Prostate gland (tissue), 2 donors: ENCODE data around the gene FEN1. TPM values are rescaled to one million over a fixed set of nuclear protein-coding genes. Genes with fewer than 3 reads are reported as not detected.

Experiments used
- DNase-seq: peaks from one replicate; pipeline ENCODE4 v3.0.0-alpha.2; 2019; ENCODE audit warnings: low spot score
- H3K27ac ChIP-seq, 2 donors: fragments of 200-600 bp; sonication (generic); 2 replicates each; pipeline ENCODE4 v1.5.1; 2017 to 2019
- H3K27me3 ChIP-seq: fragments of 200-600 bp; sonication (generic); replicated peaks from 2 replicates; pipeline ENCODE4 v1.5.1; 2019; ENCODE audit not compliant: insufficient read depth
- H3K36me3 ChIP-seq, 2 donors: fragments of 200-600 bp; sonication (generic); 1 replicate in 1 of 2; 2 replicates in 1 of 2; pipeline versions ENCODE4 v1.5.1 to v1.8.1; 2017 to 2019
- H3K4me1 ChIP-seq: fragments of 200-600 bp; sonication (generic); replicated peaks from 2 replicates; pipeline ENCODE4 v1.5.1; 2019
- H3K4me3 ChIP-seq, 2 donors: fragments of 200-600 bp; sonication (generic); 2 replicates each; pipeline ENCODE4 v1.5.1; 2017 to 2019
- H3K9me3 ChIP-seq: fragments of 200-600 bp; sonication (generic); 2 replicates; pipeline ENCODE4 v1.5.1; 2017
- CTCF ChIP-seq, 4 experiments: fragments of 200-600 bp in 2 of 4; fragments of 450-650 bp in 2 of 4; sonication (generic) in 2 of 4; IDR thresholded peaks; 1 replicate in 3 of 4; 2 replicates in 1 of 4; pipeline ENCODE4 v1.5.1; 2016 to 2019; ENCODE audit warnings: antibody characterized with exemption in 4 of 4, mild to moderate bottlenecking in 2 of 4, moderate library complexity in 2 of 4
- POLR2A ChIP-seq: fragments of 450-650 bp; IDR thresholded peaks from one replicate; pipeline ENCODE4 v1.6.1; 2016; ENCODE audit warnings: antibody characterized with exemption, mild to moderate bottlenecking
- POLR2AphosphoS5 ChIP-seq: sonication (generic); formaldehyde crosslinking; IDR thresholded peaks from one replicate; pipeline ENCODE4 v1.6.1; 2017; ENCODE audit warnings: antibody characterized with exemption
- WGBS: methylation state at CpG from one replicate; pipeline ENCODE4 v1.1.5; 2018; 5-methylcytosine and 5-hydroxymethylcytosine counted together
- intact Hi-C: fragments of 100-400 bp; cut with DNase I; formaldehyde crosslinking; loops from one replicate; pipeline ENCODE4 v1.14.2; 2022
- total RNA-seq, 2 donors: library from RNA; depleted of rRNA; stranded (reverse); fragments of >200 nt; gene quantifications; one replicate each; pipeline ENCODE4 v1.1.0, GENCODE V29; 2016

The FEN1 gene
- total RNA-seq, 2 donors from 2014 or later = 12.8 to 18.4 TPM

- Histone ChIP-seq H3K4me1 (no peaks in the 10 kb centered on the region), H3K27ac (no peak overlapping the region), H3K27me3 (no peaks in the 10 kb centered on the region), H3K36me3 (no peaks in the 10 kb centered on the region), H3K4me3 (no peak overlapping the region), H3K9me3 (no peaks in the 10 kb centered on the region)
- TF ChIP-seq CTCF (IDR thresholded peaks at IDR 0.05) (no peak), POLR2AphosphoS5 (no peak), POLR2A (no peak)
- intact Hi-C loops = loop anchor here (5.0 kb wide), 1 partner anchor 358 kb away; no protein-coding TSS in a partner anchor
- no peak for DNase-seq
- 55% methylated on average over 20 of the region's 21 CpGs for WGBS
These were observed 43.0 kb upstream of the FEN1 start for GRCh38 chr11:61749591-61750217.

- H3K27me3 ChIP-seq = no peaks in the 10 kb centered on the region
- no peaks in the 10 kb centered on the region for H3K9me3 ChIP-seq
- WGBS = 96% methylated on average over 5 of the region's 5 CpGs
- no peak overlapping the region for H3K4me3 ChIP-seq
- TF ChIP-seq CTCF (IDR thresholded peaks at IDR 0.05) = no peak
- TF ChIP-seq POLR2A = no peak
- no peak for TF ChIP-seq POLR2AphosphoS5
- intact Hi-C loops = no loop called here
- H3K4me1 ChIP-seq = no peaks in the 10 kb centered on the region
- DNase-seq = no peak
- no peak overlapping the region for H3K27ac ChIP-seq
- no peaks in the 10 kb centered on the region for H3K36me3 ChIP-seq
These were observed 42.0 kb upstream of the FEN1 start for GRCh38 chr11:61750631-61751273.

- 90% methylated on average over 14 of the region's 14 CpGs for WGBS
- H3K27me3 ChIP-seq = no peaks in the 10 kb centered on the region
- H3K27ac ChIP-seq = no peak overlapping the region
- H3K36me3 ChIP-seq = no peaks in the 10 kb centered on the region
- H3K9me3 ChIP-seq = no peaks in the 10 kb centered on the region
- no peak overlapping the region for H3K4me3 ChIP-seq
- H3K4me1 ChIP-seq = no peaks in the 10 kb centered on the region
- intact Hi-C loops = no loop called here
- TF ChIP-seq POLR2AphosphoS5 = no peak
- no peak for TF ChIP-seq CTCF (IDR thresholded peaks at IDR 0.05)
- TF ChIP-seq POLR2A = no peak
- DNase-seq = no peak
These were observed 41.3 kb upstream of the FEN1 start for GRCh38 chr11:61751384-61751783.

- intact Hi-C loops = no loop called here
- TF ChIP-seq CTCF (IDR thresholded peaks at IDR 0.05) = peak in 2 of 4 experiments; percentile 40 to 59
- TF ChIP-seq POLR2A = no peak
- no peaks in the 10 kb centered on the region for H3K9me3 ChIP-seq
- H3K27ac ChIP-seq = no peak within 1 kb of the TSS
- no peaks in the 10 kb centered on the region for H3K27me3 ChIP-seq
- peak; percentile 19 for DNase-seq
- H3K36me3 ChIP-seq = no peaks in the 10 kb centered on the region
- peak within 1 kb of the TSS; percentile 22 to 25 for H3K4me3 ChIP-seq
- H3K4me1 ChIP-seq = no peaks in the 10 kb centered on the region
- 6% methylated on average over 36 of the region's 93 CpGs for WGBS
These were observed 40.4 kb upstream of the FEN1 start, which contains the start of gene MYRF for GRCh38 chr11:61752117-61752924. MYRF (plus strand) TSS chr11:61752636; CDS start chr11:61752745, 109 bp downstream.
